ENCODE data around the gene PZP. TPM values are rescaled to one million over a fixed set of nuclear protein-coding genes. Genes with fewer than 3 reads are reported as not detected.

PZP gene
- total and polyA plus RNA-seq, 2 donors (not counting 1 experiment from before 2014, with no cell fraction given) = not detected

GRCh38 chr12:9127936-9128663 lies 80.1 kb downstream of the PZP start:
- no peak for ATAC-seq (ENCODE audit: low read depth)
- POLR2A ChIA-PET = no interaction called here
- no peaks in the 10 kb centered on the region for H3K27me3 ChIP-seq (replicated peaks in 1 of 4; ENCODE audit: control extremely low read depth in 1 of 4, control insufficient read depth in 3 of 4, insufficient read depth in 4 of 4, low read length in 3 of 4)
- H3K4me3 ChIP-seq (ENCODE audit: control extremely low read depth in 1 of 5, extremely low read depth in 1 of 5, insufficient read depth in 1 of 5, low read depth in 2 of 5, low read length in 4 of 5) = no peak overlapping the region
- H3K9ac ChIP-seq (ENCODE audit: low read length) = no peak overlapping the region
- no peak for TF ChIP-seq EZH2 (IDR thresholded peaks at IDR 0.05; ENCODE audit: borderline replicate concordance, insufficient read depth, low read depth, low read length, poor library complexity, severe bottlenecking)
- no peak for TF ChIP-seq CTCF (IDR thresholded peaks at IDR 0.05)
- Mint-ChIP-seq H3K27me3 (peaks cover 3% of the 10 kb centered on the region), H3K4me3 (no peak overlapping the region), H3K9me3 (ENCODE audit: insufficient read depth) (peaks cover 5% of the 10 kb centered on the region), H3K27ac (no peak overlapping the region), H3K4me1 (no peaks in the 10 kb centered on the region)
- no peak overlapping the region for H2AFZ ChIP-seq (ENCODE audit: insufficient read depth, low read depth, low read length, poor library complexity, severe bottlenecking)
- CTCF ChIA-PET = no interaction called here
- WGBS (ENCODE audit: insufficient coverage) = 95% methylated on average over 31 of the region's 36 CpGs
- H3K36me3 ChIP-seq (replicated peaks in 1 of 2; ENCODE audit: control extremely low read depth in 1 of 2, control insufficient read depth in 1 of 2, extremely low read depth in 1 of 2, insufficient read depth in 2 of 2, low read length in 1 of 2) = no peaks in the 10 kb centered on the region
- H4K20me1 ChIP-seq (ENCODE audit: control insufficient read depth, insufficient read depth, low read length, poor library complexity, severe bottlenecking) = no peaks in the 10 kb centered on the region
- H3K4me1 ChIP-seq (ENCODE audit: control insufficient read depth in 2 of 2, insufficient read depth in 2 of 2, low read length in 2 of 2) = no peaks in the 10 kb centered on the region
- no peaks in the 10 kb centered on the region for H3K9me3 ChIP-seq (ENCODE audit: control extremely low read depth in 1 of 3, control insufficient read depth in 2 of 3, insufficient read depth in 1 of 3, low read length in 2 of 3)
- no peak overlapping the region for H3K27ac ChIP-seq (ENCODE audit: low read length in 2 of 2)
- intact Hi-C loops (cut with micrococcal nuclease) = no loop called here
- no peaks in the 10 kb centered on the region for H3K79me2 ChIP-seq (ENCODE audit: control insufficient read depth, insufficient read depth, low read length)
- H3K4me2 ChIP-seq (replicated peaks; ENCODE audit: low read depth, low read length, poor library complexity, severe bottlenecking) = no peak overlapping the region
- no peak for DNase-seq

GRCh38 chr12:9127484-9127883 lies 80.7 kb downstream of the PZP start:
- Histone ChIP-seq H3K9me3 (ENCODE audit: control extremely low read depth in 1 of 3, control insufficient read depth in 2 of 3, insufficient read depth in 1 of 3, low read length in 2 of 3) (no peaks in the 10 kb centered on the region), H3K4me1 (ENCODE audit: control insufficient read depth in 2 of 2, insufficient read depth in 2 of 2, low read length in 2 of 2) (no peaks in the 10 kb centered on the region), H3K36me3 (replicated peaks in 1 of 2; ENCODE audit: control extremely low read depth in 1 of 2, control insufficient read depth in 1 of 2, extremely low read depth in 1 of 2, insufficient read depth in 2 of 2, low read length in 1 of 2) (no peaks in the 10 kb centered on the region), H3K27ac (ENCODE audit: low read length in 2 of 2) (no peak overlapping the region), H3K4me3 (ENCODE audit: control extremely low read depth in 1 of 5, extremely low read depth in 1 of 5, insufficient read depth in 1 of 5, low read depth in 2 of 5, low read length in 4 of 5) (no peak overlapping the region), H4K20me1 (ENCODE audit: control insufficient read depth, insufficient read depth, low read length, poor library complexity, severe bottlenecking) (no peaks in the 10 kb centered on the region), H3K27me3 (replicated peaks in 1 of 4; ENCODE audit: control extremely low read depth in 1 of 4, control insufficient read depth in 3 of 4, insufficient read depth in 4 of 4, low read length in 3 of 4) (no peaks in the 10 kb centered on the region), H2AFZ (ENCODE audit: insufficient read depth, low read depth, low read length, poor library complexity, severe bottlenecking) (no peak overlapping the region), H3K4me2 (replicated peaks; ENCODE audit: low read depth, low read length, poor library complexity, severe bottlenecking) (no peak overlapping the region), H3K9ac (ENCODE audit: low read length) (no peak overlapping the region), H3K79me2 (ENCODE audit: control insufficient read depth, insufficient read depth, low read length) (no peaks in the 10 kb centered on the region)
- ChIA-PET CTCF (no interaction called here), POLR2A (no interaction called here)
- Mint-ChIP-seq H3K4me3 (no peak overlapping the region), H3K27me3 (peaks cover 3% of the 10 kb centered on the region), H3K4me1 (no peaks in the 10 kb centered on the region), H3K27ac (no peak overlapping the region), H3K9me3 (ENCODE audit: insufficient read depth) (peaks cover 5% of the 10 kb centered on the region)
- 97% methylated on average over 21 of the region's 21 CpGs for WGBS (ENCODE audit: insufficient coverage)
- no peak for TF ChIP-seq EZH2 (IDR thresholded peaks at IDR 0.05; ENCODE audit: borderline replicate concordance, insufficient read depth, low read depth, low read length, poor library complexity, severe bottlenecking)
- TF ChIP-seq CTCF (IDR thresholded peaks at IDR 0.05) = no peak
- DNase-seq = no peak
- ATAC-seq (ENCODE audit: low read depth) = no peak
- intact Hi-C loops (cut with micrococcal nuclease) = no loop called here

All from B cell (primary cell).